Kidney tubule cell (primary cell): ENCODE results near the gene RDH8.

Source experiments
- DNase-seq: peaks from one replicate; pipeline ENCODE4 v3.0.0-alpha.2; 2018; ENCODE audit warnings: low spot score

RDH8 gene

DNA sequence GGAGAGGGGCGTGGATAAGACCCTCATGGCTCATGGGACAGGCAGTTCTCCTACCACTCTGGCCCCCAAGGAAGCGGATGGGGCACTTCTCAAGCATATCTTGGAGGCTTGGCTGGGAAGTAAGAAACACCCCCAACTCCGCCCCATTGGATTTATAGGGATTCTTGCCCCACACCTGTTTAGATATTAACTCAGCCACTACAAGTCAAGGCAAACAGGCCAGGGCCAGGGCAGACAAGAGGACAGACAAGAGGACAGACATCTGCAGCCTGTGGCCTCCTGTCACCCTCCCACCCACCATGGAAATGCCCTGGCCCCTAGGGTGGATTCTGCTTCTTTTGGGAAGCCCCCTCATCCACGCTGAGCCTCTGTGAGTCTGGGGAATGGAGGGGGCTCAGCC, 24.1 kb downstream of the RDH8 start:
- DNase-seq, result no peak

- peak; percentile 26 for DNase-seq
Measured at GRCh38 chr19:10037809-10038208, 24.5 kb downstream of the RDH8 start.

GRCh38 chr19:10043286-10043927, 30.1 kb downstream of the RDH8 start:
- DNase-seq, result peak; percentile 43

DNA sequence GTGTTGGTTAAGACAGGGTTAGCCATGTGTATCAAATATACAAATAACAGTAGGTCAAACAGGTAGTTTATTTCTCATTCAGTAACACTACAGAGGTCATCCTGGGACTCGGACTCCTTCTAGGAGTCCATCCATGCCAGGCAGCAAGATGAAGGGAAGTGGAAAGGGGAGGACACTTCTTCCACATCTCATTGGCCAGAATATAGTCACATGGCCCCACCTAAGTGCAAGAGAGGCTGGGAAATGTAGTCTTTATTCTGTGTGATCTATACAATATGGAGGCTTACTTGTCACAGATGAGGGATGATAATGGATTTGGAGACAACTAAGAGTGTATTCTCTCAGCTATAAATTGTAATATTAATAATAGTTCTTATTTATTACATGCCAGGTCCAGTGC, 31.1 kb downstream of the RDH8 start:
- DNase-seq, result no peak

- no peak for DNase-seq
Measured at GRCh38 chr19:10045371-10045770, 32.1 kb downstream of the RDH8 start.

DNA sequence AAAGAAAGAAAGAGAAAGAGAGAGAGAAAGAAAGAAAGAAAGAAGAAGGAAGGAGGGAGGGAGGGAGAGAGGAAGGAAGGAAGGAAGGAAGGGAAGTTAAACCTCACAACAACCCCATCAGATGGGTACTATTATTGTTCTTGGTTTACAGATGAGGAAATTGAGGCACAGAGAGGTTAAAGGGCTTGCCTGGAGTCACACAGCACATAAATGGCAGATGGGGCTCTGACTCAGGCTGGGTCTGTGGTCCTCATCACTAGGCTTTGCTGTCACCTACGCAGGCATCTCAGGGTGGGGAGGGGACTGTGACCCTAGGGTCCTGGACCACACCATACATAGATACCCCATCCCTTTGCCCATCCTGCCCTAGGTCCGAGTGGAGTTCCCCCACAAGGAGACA, 36.3 kb downstream of the RDH8 start:
- no peak for DNase-seq

- DNase-seq, result no peak
Measured at GRCh38 chr19:10052602-10053360, 39.5 kb downstream of the RDH8 start.

- DNase-seq, result no peak
Measured at GRCh38 chr19:10061717-10062310, 48.5 kb downstream of the RDH8 start.

DNA sequence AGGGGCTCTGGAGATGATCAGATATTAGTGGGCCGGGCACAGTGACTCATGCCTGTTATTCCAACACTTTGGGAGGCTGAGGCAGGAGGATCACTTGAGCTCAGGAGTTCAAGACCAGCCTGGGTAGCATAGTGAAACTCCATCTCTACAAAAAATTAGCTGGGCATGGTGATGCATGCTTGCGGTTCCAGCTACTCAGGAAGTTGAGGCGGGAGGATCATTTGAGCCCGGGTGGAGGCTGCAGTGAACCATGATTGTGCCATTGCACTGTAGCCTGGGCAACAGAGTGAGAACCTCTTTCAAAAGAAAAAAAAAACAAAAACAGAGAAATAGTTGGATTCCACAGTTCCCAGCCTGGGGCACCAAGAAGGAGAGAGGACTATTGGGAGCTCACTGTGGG, 54.9 kb downstream of the RDH8 start:
- DNase-seq, result no peak

DNA sequence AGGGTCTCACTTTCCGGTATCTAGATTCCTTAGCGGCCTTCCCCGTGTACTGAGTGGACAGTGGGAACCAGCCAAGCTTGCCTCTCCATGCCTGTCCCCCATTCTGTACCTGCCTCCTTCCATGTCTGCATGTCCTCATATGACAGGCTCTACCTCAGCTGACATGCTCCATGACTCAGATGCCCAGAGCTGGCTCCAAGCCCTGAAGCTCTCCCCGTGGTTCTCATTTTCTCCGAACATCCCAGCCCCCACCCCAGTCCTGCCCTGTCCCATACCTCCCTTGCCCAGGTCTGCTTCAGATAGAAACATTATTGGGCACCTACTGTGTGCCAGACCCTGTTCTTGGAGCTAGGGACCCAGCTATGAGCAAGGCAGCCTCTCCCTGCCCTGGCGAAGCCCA, 55.8 kb downstream of the RDH8 start:
- peak; percentile 13 for DNase-seq

- DNase-seq, result no peak
Measured at GRCh38 chr19:10070730-10071446, 57.6 kb downstream of the RDH8 start.
